Measurements from ENCODE around the gene OR6J1. TPM values are rescaled to one million over a fixed set of nuclear protein-coding genes. Genes with fewer than 3 reads are reported as not detected.
"Not testable (repeated sequence)": the region's sequence is repeated elsewhere in the genome, so short reads cannot be mapped to it uniquely, and the experiment has no call there.

OR6J1 gene
- total RNA-seq, 2 donors from 2014 or later = not detected

DNA sequence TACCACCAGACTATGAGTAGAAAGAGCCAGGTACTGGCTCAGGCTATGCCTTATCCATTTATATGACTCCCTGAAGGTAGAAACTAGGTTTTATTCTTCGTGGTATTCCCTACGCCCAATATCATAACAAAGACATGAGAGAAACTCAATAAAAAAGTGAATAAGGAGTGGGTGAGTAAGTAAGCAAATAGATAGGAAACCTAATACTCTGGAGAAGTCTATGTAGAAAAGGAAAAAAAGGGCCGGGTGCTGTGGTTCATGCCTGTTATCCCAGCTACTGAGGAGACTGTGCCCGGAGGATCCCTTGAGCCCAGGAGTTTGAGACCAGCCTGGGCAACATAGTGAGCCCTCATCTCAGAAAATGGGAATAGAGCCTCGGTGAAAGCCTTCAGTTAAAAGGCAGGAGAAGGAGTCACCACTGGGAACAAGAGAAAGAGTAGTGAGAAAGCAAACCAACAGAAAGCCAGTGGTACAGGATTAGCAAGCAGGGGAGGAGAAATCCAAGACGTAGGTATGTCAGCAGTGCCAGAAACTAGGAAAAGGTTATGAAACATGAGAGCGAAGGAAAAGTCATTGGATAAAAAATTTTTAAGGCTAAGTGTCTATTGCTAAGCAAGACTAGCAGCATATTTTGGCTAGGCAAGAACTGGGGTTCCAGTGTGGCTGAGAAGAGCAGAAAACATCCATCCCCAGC is 6.0 kb upstream of the OR6J1 start:
- Histone ChIP-seq H3K4me1 (no peaks in the 10 kb centered on the region), H3K27ac (no peak overlapping the region), H3K9me3 (no peaks in the 10 kb centered on the region), H3K36me3 (no peaks in the 10 kb centered on the region), H3K27me3 (no peaks in the 10 kb centered on the region), H3K9ac (ENCODE audit: low read depth in 2 of 2, low read length in 2 of 2) (no peak overlapping the region), H3K4me3 (no peak overlapping the region)
- TF ChIP-seq CTCF (IDR thresholded peaks at IDR 0.05) = no peak
- no peak for DNase-seq
- intact Hi-C loops (cut with DNase I) = loop anchor here (5.0 to 10.0 kb wide), 4 partner anchors 78 to 265 kb away; partner anchors contain the start of gene SLC7A7

DNA sequence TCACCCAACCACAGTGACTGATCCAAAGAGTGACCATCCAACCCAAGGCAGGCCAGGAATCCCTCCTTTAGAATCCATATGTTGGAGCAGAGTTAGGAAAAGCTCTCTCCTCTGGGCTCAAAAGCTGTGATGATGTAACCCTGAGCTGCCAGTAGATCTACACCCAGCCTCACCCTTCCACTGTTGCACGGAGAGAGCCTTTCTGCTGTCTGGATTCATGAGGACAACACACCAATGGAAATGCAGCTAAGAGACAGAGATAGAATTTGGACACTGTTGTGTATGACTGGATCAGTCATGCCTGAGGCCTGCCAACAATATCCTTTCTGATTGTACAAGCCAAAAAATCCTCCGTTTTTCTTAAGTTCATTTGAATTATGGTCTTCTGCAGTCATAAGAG is 4.4 kb upstream of the OR6J1 start:
- no peak for DNase-seq
- Histone ChIP-seq H3K9ac (ENCODE audit: low read depth in 2 of 2, low read length in 2 of 2) (no peak overlapping the region), H3K4me3 (no peak overlapping the region), H3K27ac (no peak overlapping the region), H3K9me3 (no peaks in the 10 kb centered on the region), H3K4me1 (no peaks in the 10 kb centered on the region), H3K27me3 (no peaks in the 10 kb centered on the region), H3K36me3 (no peaks in the 10 kb centered on the region)
- no peak for TF ChIP-seq CTCF (IDR thresholded peaks at IDR 0.05)
- intact Hi-C loops (cut with DNase I) = no loop called here

GRCh38 chr14:22646570-22647254 is 2.6 kb upstream of the OR6J1 start:
- Histone ChIP-seq H3K27me3 (no peaks in the 10 kb centered on the region), H3K27ac (no peak overlapping the region), H3K36me3 (no peaks in the 10 kb centered on the region), H3K9me3 (no peaks in the 10 kb centered on the region), H3K9ac (ENCODE audit: low read depth in 2 of 2, low read length in 2 of 2) (no peak overlapping the region), H3K4me3 (no peak overlapping the region), H3K4me1 (no peaks in the 10 kb centered on the region)
- intact Hi-C loops (cut with DNase I) = no loop called here
- DNase-seq = no peak
- no peak for TF ChIP-seq CTCF (IDR thresholded peaks at IDR 0.05)

DNA sequence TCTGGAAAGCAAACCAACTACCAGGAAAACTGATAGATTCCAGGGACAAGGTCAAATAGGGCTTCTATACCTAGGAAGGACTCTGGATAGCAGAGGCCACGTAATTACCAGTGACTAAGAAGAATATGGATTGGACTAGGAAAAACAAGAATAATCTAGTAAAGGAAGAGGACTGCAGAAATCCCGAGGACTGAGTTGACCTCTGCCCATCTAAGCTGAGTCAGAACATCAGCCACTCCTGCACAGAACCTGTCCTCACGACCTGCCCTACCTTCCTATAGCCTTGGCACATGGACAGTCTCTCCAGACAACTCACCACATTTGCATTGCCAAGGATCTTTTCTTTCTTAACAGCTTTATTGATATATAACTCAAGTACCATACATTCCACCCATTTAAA is 2.3 kb downstream of the OR6J1 start:
- intact Hi-C loops (cut with DNase I) = no loop called here
- Histone ChIP-seq H3K27me3 (no peaks in the 10 kb centered on the region), H3K9me3 (no peaks in the 10 kb centered on the region), H3K9ac (ENCODE audit: low read depth in 2 of 2, low read length in 2 of 2) (no peak overlapping the region), H3K27ac (peak overlapping the region; percentile 32), H3K4me1 (no peaks in the 10 kb centered on the region), H3K4me3 (no peak overlapping the region), H3K36me3 (no peaks in the 10 kb centered on the region)
- TF ChIP-seq CTCF (IDR thresholded peaks at IDR 0.05) = no peak
- no peak for DNase-seq

- Histone ChIP-seq H3K36me3 (no peaks in the 10 kb centered on the region), H3K4me1 (no peaks in the 10 kb centered on the region), H3K9me3 (no peaks in the 10 kb centered on the region), H3K9ac (ENCODE audit: low read depth in 2 of 2, low read length in 2 of 2) (no peak overlapping the region), H3K27ac (no peak overlapping the region), H3K4me3 (no peak overlapping the region), H3K27me3 (no peaks in the 10 kb centered on the region)
- no peak for DNase-seq
- intact Hi-C loops (cut with DNase I) = no loop called here
- no peak for TF ChIP-seq CTCF (IDR thresholded peaks at IDR 0.05)
Observed at GRCh38 chr14:22640192-22640591, 4.0 kb downstream of the OR6J1 start.

GRCh38 chr14:22635980-22636379 is 8.2 kb downstream of the OR6J1 start:
- H3K9ac ChIP-seq (ENCODE audit: low read depth in 2 of 2, low read length in 2 of 2); intact Hi-C loops (cut with DNase I); H3K36me3 ChIP-seq; H3K4me1 ChIP-seq; H3K9me3 ChIP-seq; H3K27ac ChIP-seq; H3K27me3 ChIP-seq; H3K4me3 ChIP-seq; DNase-seq: not testable (repeated sequence)
